C4-2B (cell line): ENCODE results near the gene XG.
"Not testable (repeated sequence)": the region's sequence is repeated elsewhere in the genome, so short reads cannot be mapped to it uniquely, and the experiment has no call there.

Source experiments
- H3K27ac ChIP-seq: fragments of 450-650 bp; 2 replicates; pipeline ENCODE4 v1.5.1; 2017
- ZFX ChIP-seq: fragments of 450-650 bp; IDR thresholded peaks from 2 replicates; pipeline ENCODE4 v1.6.1; 2017
- TF ChIP-seq, protein P1 (sequence below): fragments of 450-650 bp; conservative IDR thresholded peaks from 2 replicates; pipeline ENCODE4 v1.5.1; 2017; ENCODE audit warnings: mild to moderate bottlenecking

The XG gene

DNA sequence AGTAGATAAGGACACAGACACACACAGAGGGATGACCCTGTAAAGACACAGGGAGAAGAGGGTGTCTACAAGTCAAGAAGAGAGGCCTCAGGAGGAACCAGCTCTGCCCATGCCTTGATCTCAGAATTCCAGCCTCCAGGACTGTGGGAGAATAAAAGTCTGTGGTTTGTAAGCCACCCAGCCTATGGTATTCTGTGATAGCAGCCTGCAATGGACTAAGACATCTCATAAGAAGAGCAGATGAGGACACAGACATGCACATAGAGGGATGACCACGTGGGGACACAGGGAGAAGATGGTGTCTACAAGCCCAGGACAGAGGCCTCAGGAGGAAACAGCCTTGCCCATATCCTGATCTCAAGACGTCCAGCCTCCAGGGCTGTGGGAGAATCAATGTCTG, 9.4 kb downstream of the XG start:
- H3K27ac ChIP-seq: no peak overlapping the region
- TF ChIP-seq, protein P1, sequence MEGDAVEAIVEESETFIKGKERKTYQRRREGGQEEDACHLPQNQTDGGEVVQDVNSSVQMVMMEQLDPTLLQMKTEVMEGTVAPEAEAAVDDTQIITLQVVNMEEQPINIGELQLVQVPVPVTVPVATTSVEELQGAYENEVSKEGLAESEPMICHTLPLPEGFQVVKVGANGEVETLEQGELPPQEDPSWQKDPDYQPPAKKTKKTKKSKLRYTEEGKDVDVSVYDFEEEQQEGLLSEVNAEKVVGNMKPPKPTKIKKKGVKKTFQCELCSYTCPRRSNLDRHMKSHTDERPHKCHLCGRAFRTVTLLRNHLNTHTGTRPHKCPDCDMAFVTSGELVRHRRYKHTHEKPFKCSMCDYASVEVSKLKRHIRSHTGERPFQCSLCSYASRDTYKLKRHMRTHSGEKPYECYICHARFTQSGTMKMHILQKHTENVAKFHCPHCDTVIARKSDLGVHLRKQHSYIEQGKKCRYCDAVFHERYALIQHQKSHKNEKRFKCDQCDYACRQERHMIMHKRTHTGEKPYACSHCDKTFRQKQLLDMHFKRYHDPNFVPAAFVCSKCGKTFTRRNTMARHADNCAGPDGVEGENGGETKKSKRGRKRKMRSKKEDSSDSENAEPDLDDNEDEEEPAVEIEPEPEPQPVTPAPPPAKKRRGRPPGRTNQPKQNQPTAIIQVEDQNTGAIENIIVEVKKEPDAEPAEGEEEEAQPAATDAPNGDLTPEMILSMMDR: no peak
- TF ChIP-seq ZFX: no peak

DNA sequence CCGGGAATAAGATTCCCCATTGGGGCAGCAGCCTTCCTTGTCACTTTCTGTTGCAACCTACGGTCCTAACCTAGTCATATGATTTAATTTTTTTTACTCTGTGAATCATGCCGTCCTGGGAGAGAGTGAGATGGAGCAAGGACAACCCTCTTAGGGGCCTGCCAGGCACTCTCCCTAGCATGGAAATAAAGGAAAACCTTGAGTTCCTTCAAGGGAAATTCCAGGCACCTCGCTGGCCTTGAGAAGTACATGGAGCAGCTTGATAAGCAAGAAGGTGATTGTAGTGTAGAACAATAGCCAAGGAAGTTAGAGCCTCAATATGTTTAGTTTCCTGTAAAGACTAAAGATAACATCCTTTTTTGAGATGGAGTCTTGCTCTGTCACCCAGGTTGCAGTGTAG, 10.8 kb downstream of the XG start:
- not testable (repeated sequence) for H3K27ac ChIP-seq

DNA sequence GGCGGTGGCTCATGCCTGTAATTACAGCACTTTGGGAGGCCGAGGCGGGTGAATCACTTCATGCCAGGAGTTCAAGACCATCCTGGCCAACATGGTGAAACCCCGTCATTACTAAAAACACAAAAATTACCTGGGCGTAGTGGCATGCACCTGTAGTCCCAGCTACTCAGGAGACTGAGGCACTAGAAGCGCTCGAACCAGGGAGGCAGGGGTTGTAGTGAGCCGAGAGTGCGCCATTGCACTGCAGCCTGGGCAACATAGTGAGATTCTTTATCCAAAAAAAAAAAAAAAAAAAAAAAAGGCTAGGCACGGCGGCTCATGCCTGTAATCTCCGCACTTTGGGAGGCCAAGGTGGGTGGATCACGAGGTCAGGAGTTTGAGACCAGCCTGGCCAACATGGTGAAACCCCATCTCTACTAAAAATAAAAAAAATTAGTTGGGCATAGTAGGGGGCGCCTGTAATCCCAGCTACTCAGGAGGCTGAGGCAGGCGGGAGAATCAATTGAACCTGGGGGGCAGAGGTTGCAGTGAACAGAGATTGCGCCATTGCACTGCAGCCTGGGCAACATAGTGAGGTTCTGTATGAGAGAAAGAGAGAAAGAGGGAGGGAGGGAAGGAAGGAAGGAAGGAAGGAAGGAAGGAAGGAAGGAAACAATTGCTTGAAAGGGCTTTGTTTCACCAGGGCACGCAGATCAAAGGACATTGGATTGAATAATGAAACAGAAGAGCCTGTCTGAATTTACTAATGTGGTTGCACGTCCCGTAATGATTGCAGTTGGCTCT, 13.1 kb downstream of the XG start:
- H3K27ac ChIP-seq: not testable (repeated sequence)

DNA sequence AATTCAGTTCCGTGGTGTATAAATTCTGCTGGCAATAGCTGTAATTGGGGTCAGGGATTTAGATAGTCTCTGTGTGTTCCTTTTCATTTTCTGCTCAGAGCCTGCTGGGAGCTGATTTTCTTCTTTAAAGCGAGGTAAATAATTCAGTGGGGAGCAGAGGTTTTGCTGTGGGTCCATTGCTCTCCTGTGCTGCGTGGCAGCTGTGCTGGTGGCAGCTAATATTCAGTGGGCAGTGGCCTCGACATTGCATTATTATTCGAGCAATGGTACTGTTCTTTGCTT, 13.7 kb downstream of the XG start:
- H3K27ac ChIP-seq: no peak overlapping the region
- TF ChIP-seq ZFX: no peak
- TF ChIP-seq, protein P1: no peak

DNA sequence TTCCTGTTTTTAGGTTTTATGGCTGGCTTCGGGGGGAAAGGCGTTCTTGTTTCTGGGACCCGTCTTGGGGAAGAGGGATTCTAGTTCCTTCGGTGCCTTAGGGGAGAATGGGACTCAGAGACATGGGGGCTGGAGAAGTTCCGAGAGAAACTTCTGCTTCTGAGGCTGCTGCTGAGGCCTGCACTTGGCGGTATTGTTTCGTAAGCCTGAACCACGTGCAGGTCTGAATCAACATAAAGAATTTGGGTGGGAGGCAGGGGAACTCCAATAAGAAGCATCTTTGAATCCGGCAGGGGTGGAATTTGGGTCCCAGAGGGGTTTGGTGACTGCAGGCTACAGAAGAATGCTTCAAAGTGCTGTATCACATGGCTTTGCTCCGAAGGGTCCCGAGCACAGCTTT, 15.1 kb downstream of the XG start:
- no peak overlapping the region for H3K27ac ChIP-seq
- no peak for TF ChIP-seq ZFX
- TF ChIP-seq, protein P1: no peak

DNA sequence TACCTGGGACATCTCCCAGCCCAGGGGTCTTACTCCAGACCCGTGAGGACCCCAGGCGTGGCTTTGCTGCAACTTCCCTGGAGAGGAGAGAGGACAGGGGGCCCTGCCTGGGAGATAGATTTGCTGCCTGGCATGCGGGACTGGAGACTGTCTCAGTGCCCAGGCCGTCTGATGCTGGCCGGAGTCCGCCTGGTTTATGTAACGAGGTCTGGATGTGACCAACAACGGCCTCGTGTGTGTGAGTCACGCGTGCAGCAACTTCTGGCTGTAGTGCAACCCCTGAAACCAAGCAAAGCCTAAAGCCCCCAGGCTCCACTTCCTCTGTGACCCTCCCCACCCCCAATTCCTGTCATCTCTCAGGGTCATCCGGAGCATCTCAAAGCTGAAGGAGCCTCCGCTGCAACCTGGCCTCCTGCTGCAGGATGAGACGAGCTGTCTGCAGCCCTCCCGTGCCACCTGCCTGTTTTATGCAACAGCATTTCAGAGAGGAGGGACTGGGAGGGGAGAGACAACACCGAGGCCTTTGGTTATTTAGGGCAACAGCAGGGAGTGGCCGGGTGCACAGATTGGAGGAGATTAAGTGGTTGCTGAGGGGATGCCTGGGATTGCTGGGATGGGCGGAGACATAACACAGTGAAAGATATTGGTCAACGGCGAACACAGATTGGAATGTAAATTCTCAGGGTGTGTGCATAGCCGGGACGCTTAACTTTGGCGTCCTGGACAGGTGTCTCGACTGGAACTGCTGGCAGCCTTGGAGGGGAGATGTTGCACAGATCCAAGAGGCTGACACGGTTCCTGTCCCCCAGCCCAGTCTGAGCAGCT, 16.0 kb downstream of the XG start:
- no peak overlapping the region for H3K27ac ChIP-seq
- no peak for TF ChIP-seq ZFX
- TF ChIP-seq, protein P1: no peak

DNA sequence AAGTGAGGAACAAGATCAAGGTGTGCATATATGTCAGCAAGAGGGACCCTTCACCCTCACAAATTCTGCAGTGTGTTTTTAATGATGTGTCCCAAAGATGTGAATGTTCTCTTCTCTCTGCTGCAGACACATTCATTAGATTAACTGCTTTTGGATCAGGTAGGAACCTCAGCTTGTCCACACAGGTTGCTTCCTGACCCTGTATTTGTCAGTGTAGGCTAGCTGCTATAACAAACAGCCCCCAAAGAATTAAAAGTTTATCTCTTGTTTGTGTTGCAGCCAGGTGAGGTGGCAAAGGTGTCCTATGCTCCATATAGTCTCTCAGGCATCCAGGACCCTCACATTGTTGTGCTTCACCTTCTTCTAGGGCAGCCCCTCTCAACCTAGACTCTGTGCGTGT, 17.8 kb downstream of the XG start:
- no peak overlapping the region for H3K27ac ChIP-seq
- no peak for TF ChIP-seq ZFX
- TF ChIP-seq, protein P1: no peak

DNA sequence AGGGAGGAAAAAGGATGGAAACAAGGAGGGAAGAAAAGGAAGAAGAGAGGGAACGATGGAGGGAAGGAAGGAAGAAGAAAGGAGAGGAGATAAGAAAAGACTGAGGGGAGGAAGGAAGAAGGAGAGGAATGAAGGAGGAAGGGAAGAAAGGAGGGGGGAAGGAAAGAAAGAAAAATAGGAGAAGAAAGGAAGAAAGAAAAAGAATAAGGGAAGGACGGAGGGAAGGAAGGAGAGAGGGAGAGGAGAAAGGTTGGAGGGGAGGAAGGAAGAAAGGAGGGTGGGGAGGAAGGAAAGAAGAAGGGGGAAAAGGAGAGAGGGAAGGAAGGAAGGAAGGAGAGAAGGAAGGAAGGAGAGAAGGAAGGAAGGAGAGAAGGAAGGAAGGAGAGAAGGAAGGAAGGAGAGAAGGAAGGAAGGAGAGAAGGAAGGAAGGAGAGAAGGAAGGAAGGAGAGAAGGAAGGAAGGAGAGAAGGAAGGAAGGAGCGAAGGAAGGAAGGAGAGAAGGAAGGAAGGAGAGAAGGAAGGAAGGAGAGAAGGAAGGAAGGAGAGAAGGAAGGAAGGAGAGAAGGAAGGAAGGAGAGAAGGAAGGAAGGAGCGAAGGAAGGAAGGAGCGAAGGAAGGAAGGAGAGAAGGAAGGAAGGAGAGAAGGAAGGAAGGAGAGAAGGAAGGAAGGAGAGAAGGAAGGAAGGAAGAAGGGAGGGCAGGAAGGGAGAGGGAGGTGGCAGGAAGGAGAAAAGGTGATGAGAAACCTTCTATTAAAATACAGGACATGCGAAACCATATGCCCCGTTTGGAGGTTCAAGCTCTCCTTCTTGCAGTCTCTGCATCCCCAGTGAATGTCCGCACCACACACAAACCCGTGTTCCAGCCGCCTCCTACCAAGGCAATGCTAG, 21.6 kb downstream of the XG start:
- H3K27ac ChIP-seq: not testable (repeated sequence)
